ENCODE data around the gene ZC3H15. TPM values are rescaled to one million over a fixed set of nuclear protein-coding genes. Genes with fewer than 3 reads are reported as not detected.

Gene ZC3H15
- total and polyA plus RNA-seq, 2 of the 8 experiments (the other 6 are each of a cell fraction or from before 2014, with no cell fraction given): 32.0 to 80.8 TPM

DNA sequence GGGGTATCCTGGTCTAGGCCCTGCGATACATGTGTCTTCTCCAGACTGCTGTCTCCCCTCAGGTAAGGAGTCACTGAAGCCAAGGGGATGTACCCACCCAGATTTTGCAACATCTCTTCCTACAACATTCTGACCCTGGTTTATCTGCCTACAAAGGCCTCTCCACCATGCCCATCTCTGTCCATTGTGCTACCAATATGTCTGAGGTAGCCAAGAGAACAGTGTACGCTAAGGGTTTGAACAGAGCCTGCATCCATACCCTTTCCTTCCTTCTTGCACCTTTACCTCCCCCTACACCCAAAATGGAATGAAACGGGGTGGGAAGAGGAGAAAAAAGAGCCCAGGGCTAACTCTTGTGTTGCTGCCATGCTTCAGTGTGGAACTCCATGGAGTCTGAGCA, 11.9 kb downstream of the ZC3H15 start:
- Histone ChIP-seq H4K8ac (ENCODE audit: extremely low read depth, insufficient read depth, low read length) (no peak overlapping the region), H2BK20ac (ENCODE audit: low read length) (no peak overlapping the region), H3K79me1 (ENCODE audit: low read depth, low read length) (peaks cover 2% of the 10 kb centered on the region; the same call in 1 of the 2 replicates), H2BK5ac (ENCODE audit: low read depth, low read length) (no peak overlapping the region), H3K23me2 (ENCODE audit: low read depth, low read length) (no peaks in the 10 kb centered on the region), H3K9me3 (ENCODE audit: insufficient read depth in 2 of 2, low read depth in 1 of 2, low read length in 1 of 2) (no peaks in the 10 kb centered on the region), H3K18ac (ENCODE audit: extremely low read depth, low read length) (no peak overlapping the region), H3K56ac (replicated peaks; ENCODE audit: insufficient read length, low read depth, low read length) (no peak overlapping the region), H3K4me3 (ENCODE audit: extremely low read depth in 1 of 4, insufficient read depth in 2 of 4, low read depth in 3 of 4, low read length in 4 of 4) (no peak overlapping the region), H3K27ac (ENCODE audit: low read depth, low read length) (no peak overlapping the region), H4K91ac (replicated peaks; ENCODE audit: insufficient read length, low read length) (no peak overlapping the region), H3K14ac (ENCODE audit: insufficient read length) (no peak overlapping the region), H2AK5ac (ENCODE audit: low read depth, low read length) (no peak overlapping the region), H4K5ac (ENCODE audit: insufficient read length, low read depth, low read length) (no peak overlapping the region), H3K4me1 (replicated peaks in 1 of 4; ENCODE audit: control insufficient read depth in 3 of 4, insufficient read depth in 4 of 4, low read length in 3 of 4) (no peaks in the 10 kb centered on the region), H3K4me2 (ENCODE audit: insufficient read depth in 1 of 2, low read depth in 2 of 2, low read length in 2 of 2) (no peak overlapping the region), H3K9ac (replicated peaks in 1 of 4; ENCODE audit: extremely low read depth in 1 of 4, low read depth in 3 of 4, low read length in 3 of 4) (no peak overlapping the region), H3K79me2 (ENCODE audit: control insufficient read depth in 1 of 2, insufficient read depth in 2 of 2, low read length in 2 of 2) (peaks cover 7 to 70% of the 10 kb centered on the region in 2 experiments), H2BK12ac (ENCODE audit: low read depth, low read length) (no peak overlapping the region), H3K4ac (replicated peaks; ENCODE audit: insufficient read length, low read depth, low read length) (no peak overlapping the region), H2BK120ac (replicated peaks; ENCODE audit: low read depth, low read length) (no peak overlapping the region), H3K27me3 (replicated peaks in 1 of 4; ENCODE audit: control insufficient read depth in 3 of 4, extremely low read depth in 1 of 4, insufficient read depth in 3 of 4, low read length in 3 of 4) (no peaks in the 10 kb centered on the region), H4K20me1 (replicated peaks in 1 of 2; ENCODE audit: control insufficient read depth in 1 of 2, insufficient read depth in 2 of 2, low read length in 2 of 2) (peaks cover 1 to 6% of the 10 kb centered on the region in 2 experiments), H2AFZ (ENCODE audit: low read length) (no peak overlapping the region), H3K23ac (ENCODE audit: insufficient read length) (no peak overlapping the region), H2BK15ac (ENCODE audit: low read length) (no peak overlapping the region), H3K36me3 (ENCODE audit: control insufficient read depth in 2 of 4, insufficient read depth in 4 of 4, low read length in 3 of 4) (peaks cover 2 to 57% (median 22%) of the 10 kb centered on the region in 4 experiments; a peak in 6 of 8 replicates)
- DNase-seq (ENCODE audit: low read depth in 1 of 2, low spot score in 2 of 2) (no peak), FAIRE-seq (no peak)
- TF ChIP-seq HDAC6 (IDR thresholded peaks at IDR 0.05; ENCODE audit: low read depth, low read length) (no peak), SP1 (IDR thresholded peaks at IDR 0.05; ENCODE audit: low read depth, low read length) (no peak), BACH1 (IDR thresholded peaks at IDR 0.05; ENCODE audit: low read length) (no peak), SP2 (IDR thresholded peaks at IDR 0.05; ENCODE audit: low read length) (no peak), TCF12 (IDR thresholded peaks at IDR 0.05; ENCODE audit: low read depth, low read length) (no peak), POLR2A (IDR thresholded peaks at IDR 0.05; ENCODE audit: control extremely low read depth in 1 of 2, low read depth in 2 of 2, low read length in 2 of 2) (no peak), CHD2 (IDR thresholded peaks at IDR 0.05; ENCODE audit: low read length) (no peak), JUN (IDR thresholded peaks at IDR 0.05; ENCODE audit: low read depth, low read length) (no peak)
- TF ChIP-seq, protein P1, sequence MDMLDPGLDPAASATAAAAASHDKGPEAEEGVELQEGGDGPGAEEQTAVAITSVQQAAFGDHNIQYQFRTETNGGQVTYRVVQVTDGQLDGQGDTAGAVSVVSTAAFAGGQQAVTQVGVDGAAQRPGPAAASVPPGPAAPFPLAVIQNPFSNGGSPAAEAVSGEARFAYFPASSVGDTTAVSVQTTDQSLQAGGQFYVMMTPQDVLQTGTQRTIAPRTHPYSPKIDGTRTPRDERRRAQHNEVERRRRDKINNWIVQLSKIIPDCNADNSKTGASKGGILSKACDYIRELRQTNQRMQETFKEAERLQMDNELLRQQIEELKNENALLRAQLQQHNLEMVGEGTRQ (IDR thresholded peaks at IDR 0.05; ENCODE audit: low read length): no peak
- TF ChIP-seq, protein P2, sequence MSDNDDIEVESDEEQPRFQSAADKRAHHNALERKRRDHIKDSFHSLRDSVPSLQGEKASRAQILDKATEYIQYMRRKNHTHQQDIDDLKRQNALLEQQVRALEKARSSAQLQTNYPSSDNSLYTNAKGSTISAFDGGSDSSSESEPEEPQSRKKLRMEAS (IDR thresholded peaks at IDR 0.05): no peak
- ChIA-PET CTCF (ENCODE audit: partially characterized antibody) (interaction anchor here (5.4 kb wide), 1 partner anchor 144 kb away, joined by 22 read pairs; no protein-coding TSS in a partner anchor), POLR2A (ENCODE audit: partially characterized antibody) (interaction anchor here (1.1 kb wide), 1 partner anchor 9 kb away, joined by 3 read pairs; no protein-coding TSS in a partner anchor)
- 95% methylated on average over 3 of the region's 3 CpGs; no CpG with 5 or more reads in 1 of the 2 experiments for WGBS, 2 experiments (ENCODE audit: extremely low coverage in 1 of 2, insufficient coverage in 1 of 2, insufficient read length in 1 of 2, insufficient replicate concordance in 2 of 2, low coverage in 1 of 2, low lambda C conversion rate in 2 of 2, missing lambda C conversion rate in 1 of 2)

Data from H1 (cell line).